ENCODE measurements around the gene SLC38A9. TPM values are rescaled to one million over a fixed set of nuclear protein-coding genes. Genes with fewer than 3 reads are reported as not detected.

Gene SLC38A9
- total and polyA plus RNA-seq, 9 of the 15 experiments (the other 6 are each of a cell fraction or from before 2014, with no cell fraction given) = 14.0 to 34.5 (median 20.7) TPM

DNA sequence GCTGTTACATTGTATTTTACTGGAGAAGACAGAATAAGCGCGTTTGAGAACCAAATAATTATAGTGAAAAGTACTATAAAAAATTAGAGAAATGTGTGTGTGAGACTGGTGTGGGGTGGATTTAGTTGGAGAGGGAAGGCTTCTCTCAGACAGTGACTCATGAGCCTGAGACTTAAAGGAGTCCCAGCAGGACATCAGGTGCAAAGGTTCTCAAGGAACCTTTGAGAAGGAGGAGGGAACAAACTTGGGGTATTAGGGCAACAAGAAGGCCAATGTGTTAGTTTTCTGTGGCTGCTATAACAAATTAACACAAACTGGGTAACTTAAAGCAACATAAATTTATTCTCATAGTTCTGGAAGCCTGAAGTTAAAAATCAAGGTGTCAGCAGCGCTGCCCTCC is 30.7 kb upstream of the SLC38A9 start (continued):
- no peak for TF ChIP-seq SAFB2 (IDR thresholded peaks at IDR 0.05; ENCODE audit: borderline replicate concordance, low read depth, low read length, severe bottlenecking)
- no peak for TF ChIP-seq XRCC3 (IDR thresholded peaks at IDR 0.05)

- H3K4me2 ChIP-seq (ENCODE audit: insufficient read depth, low read length) = no peak within 1 kb of the TSS
- H3K4me3 ChIP-seq = no peak within 1 kb of the TSS
- no peak for FAIRE-seq
- no peak within 1 kb of the TSS for H3K9ac ChIP-seq (ENCODE audit: insufficient read depth in 1 of 2, low read depth in 2 of 2, low read length in 2 of 2)
- ATAC-seq = no peak
- H2AFZ ChIP-seq (ENCODE audit: low read depth, low read length) = no peak within 1 kb of the TSS
- POLR2A ChIA-PET = no interaction called here
- in situ Hi-C loops (cut with MboI) (no loop called here), intact Hi-C loops (cut with micrococcal nuclease) (no loop called here)
- 54% methylated on average over 19 of the region's 31 CpGs for WGBS (ENCODE audit: insufficient coverage, low coverage, missing lambda C conversion rate)
- no TSS peak for BruUV-seq (replicated peaks)
- H3K36me3 ChIP-seq (ENCODE audit: control insufficient read depth, insufficient read depth, low read length) = no peaks in the 10 kb centered on the region
- H3K27me3 ChIP-seq (ENCODE audit: control insufficient read depth in 2 of 2, insufficient read depth in 2 of 2, low read length in 2 of 2) = peaks cover 0 to 4% of the 10 kb centered on the region in 2 experiments; a peak in 3 of 5 replicates
- no peak for DNase-seq (ENCODE audit: extremely low read depth in 1 of 4, low spot score in 3 of 4)
- H3K9me3 ChIP-seq (replicated peaks; ENCODE audit: control insufficient read depth, insufficient read depth, low read depth, low read length) = no peaks in the 10 kb centered on the region
- no peaks in the 10 kb centered on the region for H4K20me1 ChIP-seq (replicated peaks; ENCODE audit: control insufficient read depth, insufficient read depth, low read length)
- CTCF ChIA-PET (ENCODE audit: low intra/inter-chr PET ratio) = no interaction called here
- no peaks in the 10 kb centered on the region for H3K79me2 ChIP-seq (ENCODE audit: control insufficient read depth, insufficient read depth, low read length)
- peaks cover 0 to 4% of the 10 kb centered on the region in 2 experiments; a peak in 1 of 5 replicates for H3K4me1 ChIP-seq (replicated peaks in 1 of 2; ENCODE audit: control insufficient read depth in 2 of 2, insufficient read depth in 2 of 2, low read length in 2 of 2)
- H3K9me1 ChIP-seq (ENCODE audit: control insufficient read depth, insufficient read depth, low read length) = no peaks in the 10 kb centered on the region
- TF ChIP-seq EGR1 (conservative IDR thresholded peaks at IDR 0.05) (peak; percentile 26; the same call in 1 of the 2 replicates), ZBTB33 (CRISPR knock-in tag; IDR thresholded peaks at IDR 0.05) (0 out of 2 replicates have a peak, but pooled peaks have one; percentile 20), ZNF239 (CRISPR knock-in tag; IDR thresholded peaks at IDR 0.05) (no peak), NR3C1 (CRISPR knock-in tag; IDR thresholded peaks at IDR 0.05) (no peak), BHLHE40 (IDR thresholded peaks at IDR 0.05; ENCODE audit: low read length) (peak; percentile 20; the same call in 1 of the 2 replicates)
- H3K27ac ChIP-seq (ENCODE audit: extremely low read depth, low read depth, low read length) = no peak within 1 kb of the TSS
Measured at GRCh38 chr5:55737793-55738192, 25.7 kb upstream of the SLC38A9 start, which contains the start of gene DDX4. Gene DDX4 (plus strand): TSS chr5:55738061. CDS start chr5:55738964, 903 bp downstream.
